Endothelial cell of umbilical vein (primary cell): ENCODE measurements around the gene HIVEP3.

ENCODE experiments used
- EZH2 ChIP-seq: IDR thresholded peaks from 2 replicates; pipeline ENCODE4 v1.6.1; 2012; ENCODE audit warnings: borderline replicate concordance, low read depth, mild to moderate bottlenecking, moderate library complexity, low read length, inconsistent platforms; ENCODE audit not compliant: severe bottlenecking
- FOS ChIP-seq: IDR thresholded peaks from 2 replicates; pipeline ENCODE4 v1.6.1; 2011; ENCODE audit warnings: mild to moderate bottlenecking, low read length, moderate library complexity, borderline replicate concordance; ENCODE audit not compliant: insufficient read depth
- MYC ChIP-seq: IDR thresholded peaks from one replicate; pipeline ENCODE4 v1.6.1; 2011; ENCODE audit warnings: mild to moderate bottlenecking, low read depth, low read length
- POLR2A ChIP-seq: IDR thresholded peaks from 2 replicates; pipeline ENCODE4 v1.6.1; 2012; ENCODE audit warnings: low read depth, mild to moderate bottlenecking, control low read depth, low read length
- POLR2AphosphoS5 ChIP-seq: IDR thresholded peaks from 2 replicates; pipeline ENCODE4 v1.6.1; 2012; ENCODE audit warnings: low read depth, mild to moderate bottlenecking, control low read depth, low read length, moderate library complexity; ENCODE audit not compliant: insufficient read depth
- TF ChIP-seq, protein P1 (sequence below), 2 donors: IDR thresholded peaks; 1 replicate in 1 of 2; 2 replicates in 1 of 2; pipeline ENCODE4 v1.5.1; 2011; ENCODE audit warnings: low read length in 2 of 2, mild to moderate bottlenecking in 2 of 2, moderate library complexity in 2 of 2, control low read depth in 1 of 2, inconsistent platforms in 1 of 2, low read depth in 1 of 2; ENCODE audit not compliant: insufficient read depth in 1 of 2; ENCODE audit errors: extremely low read depth in 1 of 2

DNA sequence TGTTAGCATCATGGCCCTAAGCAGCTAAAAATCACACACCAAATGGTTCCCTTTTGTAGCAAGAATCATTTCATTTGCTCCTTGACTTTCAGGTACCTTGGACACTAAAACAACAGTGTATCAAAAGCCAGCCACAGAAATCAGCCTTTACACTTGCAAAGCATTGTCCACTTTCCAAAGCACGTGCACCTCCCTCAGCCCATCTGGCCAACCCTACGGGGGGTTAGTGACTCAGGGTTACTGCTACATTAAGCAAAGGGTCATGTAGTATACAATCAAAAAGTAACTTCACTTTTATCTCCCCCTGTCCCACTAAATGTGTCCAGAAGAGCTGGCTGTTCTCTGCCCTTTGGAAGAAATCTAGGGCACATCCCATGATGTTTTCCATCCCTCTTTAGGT lies 149.7 kb downstream of the HIVEP3 start:
- TF ChIP-seq POLR2AphosphoS5 (no peak), EZH2 (no peak), MYC (no peak), POLR2A (no peak), FOS (no peak)
- TF ChIP-seq, protein P1, sequence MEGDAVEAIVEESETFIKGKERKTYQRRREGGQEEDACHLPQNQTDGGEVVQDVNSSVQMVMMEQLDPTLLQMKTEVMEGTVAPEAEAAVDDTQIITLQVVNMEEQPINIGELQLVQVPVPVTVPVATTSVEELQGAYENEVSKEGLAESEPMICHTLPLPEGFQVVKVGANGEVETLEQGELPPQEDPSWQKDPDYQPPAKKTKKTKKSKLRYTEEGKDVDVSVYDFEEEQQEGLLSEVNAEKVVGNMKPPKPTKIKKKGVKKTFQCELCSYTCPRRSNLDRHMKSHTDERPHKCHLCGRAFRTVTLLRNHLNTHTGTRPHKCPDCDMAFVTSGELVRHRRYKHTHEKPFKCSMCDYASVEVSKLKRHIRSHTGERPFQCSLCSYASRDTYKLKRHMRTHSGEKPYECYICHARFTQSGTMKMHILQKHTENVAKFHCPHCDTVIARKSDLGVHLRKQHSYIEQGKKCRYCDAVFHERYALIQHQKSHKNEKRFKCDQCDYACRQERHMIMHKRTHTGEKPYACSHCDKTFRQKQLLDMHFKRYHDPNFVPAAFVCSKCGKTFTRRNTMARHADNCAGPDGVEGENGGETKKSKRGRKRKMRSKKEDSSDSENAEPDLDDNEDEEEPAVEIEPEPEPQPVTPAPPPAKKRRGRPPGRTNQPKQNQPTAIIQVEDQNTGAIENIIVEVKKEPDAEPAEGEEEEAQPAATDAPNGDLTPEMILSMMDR (IDR thresholded peaks at IDR 0.05; ENCODE audit: extremely low read depth in 1 of 2, insufficient read depth in 1 of 2, low read depth in 1 of 2, low read length in 2 of 2) = no peak
